GM19467 (cell line): Measurements from ENCODE around the gene ADAMTS5.

Experiments
- ATAC-seq: cut with Tn5 transposase; IDR thresholded peaks from one replicate; pipeline ENCODE4 v1.9.1; 2021; ENCODE audit warnings: mild to moderate bottlenecking, moderate library complexity; ENCODE audit not compliant: unreplicated experiment

Gene ADAMTS5

GRCh38 chr21:26967062-26967913 is at the start of gene ADAMTS5:
TSS of gene ADAMTS5 (minus strand) at chr21:26967088. CDS start at chr21:26966391, 697 bp downstream.
- ATAC-seq: no peak

DNA sequence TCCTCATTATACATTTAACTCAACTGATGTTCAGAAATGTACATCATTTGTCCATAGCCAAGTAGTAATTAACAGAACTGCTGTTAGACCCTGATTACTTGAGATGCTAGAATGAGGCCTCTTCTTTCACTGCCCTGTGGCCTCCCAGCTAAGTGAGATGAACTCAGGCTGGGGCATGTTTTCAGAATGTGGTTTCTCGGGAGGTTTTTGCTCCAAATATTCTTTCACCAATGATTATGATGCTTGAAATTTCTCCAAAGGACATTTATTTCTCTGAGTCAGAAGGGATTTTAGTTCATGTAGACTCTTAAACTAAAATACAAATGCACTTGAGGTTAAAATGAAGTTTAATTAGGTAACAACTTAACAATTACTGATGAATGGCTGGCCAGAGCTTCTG is 34.6 kb upstream of the ADAMTS5 start:
- ATAC-seq: no peak

DNA sequence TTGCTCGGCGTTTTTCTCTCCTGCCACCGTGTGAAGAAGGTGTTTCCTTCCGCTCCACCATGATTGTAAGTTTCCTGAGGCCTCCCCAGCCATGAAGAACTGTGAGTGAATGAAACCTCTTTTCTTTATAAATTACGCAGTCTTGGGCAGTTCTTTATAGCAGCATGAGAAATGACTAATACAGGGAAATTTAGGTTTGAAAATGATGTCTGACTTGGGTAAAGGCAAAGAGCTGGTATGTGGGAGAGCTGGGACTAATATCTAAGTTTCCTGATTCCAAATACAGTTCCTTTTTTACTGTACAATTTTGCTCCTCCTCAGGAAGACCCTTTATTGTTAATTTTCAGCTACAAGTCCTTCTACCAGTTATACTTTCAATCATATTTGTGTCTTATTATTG is 16.7 kb upstream of the ADAMTS5 start:
- ATAC-seq: no peak

DNA sequence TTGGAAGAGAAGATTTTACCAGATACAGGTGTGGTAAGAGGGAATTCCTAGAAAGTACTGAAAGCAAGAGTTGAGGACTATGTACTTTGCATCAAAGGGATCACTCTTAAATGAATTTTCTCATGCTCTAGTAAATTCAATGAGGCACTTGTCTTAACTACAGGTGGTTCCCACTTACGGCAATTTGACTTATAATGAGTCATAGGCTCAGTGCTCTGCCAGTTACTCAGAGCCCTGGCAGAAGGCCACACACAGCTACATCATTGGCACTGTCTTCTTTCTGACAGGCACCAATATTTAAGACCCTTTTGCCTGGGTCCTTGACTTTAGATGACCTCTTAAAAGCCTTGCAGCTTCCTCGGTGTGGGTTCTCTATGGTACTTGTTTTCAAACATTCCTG is 15.9 kb upstream of the ADAMTS5 start:
- ATAC-seq: no peak

GRCh38 chr21:26977746-26978145 is 10.9 kb upstream of the ADAMTS5 start:
- no peak for ATAC-seq

GRCh38 chr21:26973226-26973625 is 6.3 kb upstream of the ADAMTS5 start:
- no peak for ATAC-seq

DNA sequence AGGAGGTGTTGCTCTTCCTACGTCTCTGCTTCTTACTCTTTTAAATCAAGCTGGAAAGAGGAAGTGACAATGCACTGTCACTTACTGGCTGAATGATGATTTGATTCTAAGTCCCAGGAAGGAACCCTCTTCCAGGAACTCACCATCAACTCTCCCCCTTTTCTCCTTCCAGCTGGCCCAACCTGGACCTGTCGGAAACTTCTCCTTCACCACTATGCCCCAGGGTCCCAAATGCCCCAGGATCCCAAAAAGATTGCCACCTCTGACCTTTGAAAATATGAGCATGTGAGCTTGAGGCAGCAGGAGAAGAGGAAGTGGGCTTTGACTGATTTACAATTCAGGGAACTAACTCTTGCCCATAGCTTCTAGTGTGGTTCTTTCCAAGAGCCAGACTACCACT is 5.3 kb upstream of the ADAMTS5 start:
- ATAC-seq: no peak

GRCh38 chr21:26969971-26970725 is 3.3 kb upstream of the ADAMTS5 start:
- no peak for ATAC-seq

DNA sequence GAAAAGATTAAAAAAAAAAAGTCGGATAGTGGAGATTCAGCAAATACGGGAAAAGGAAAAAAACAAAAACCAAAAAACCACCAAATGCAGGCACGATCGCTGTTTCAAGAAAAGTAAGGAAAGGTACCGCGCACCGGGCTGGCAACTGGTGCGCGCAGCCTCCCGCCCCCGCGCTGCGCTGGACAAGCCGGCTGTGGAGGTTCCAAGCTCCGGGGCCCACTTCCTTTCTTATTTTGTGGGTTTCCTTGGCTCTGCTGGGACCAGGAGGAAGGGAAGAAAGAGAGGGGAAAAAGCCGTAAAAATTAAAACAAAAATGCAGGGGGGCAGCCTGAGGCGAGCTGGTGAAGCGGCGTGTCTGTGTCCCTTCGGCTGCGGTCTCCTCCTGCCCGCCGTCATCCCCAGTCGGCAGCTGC is 233 bp downstream of the ADAMTS5 start:
- ATAC-seq: no peak

DNA sequence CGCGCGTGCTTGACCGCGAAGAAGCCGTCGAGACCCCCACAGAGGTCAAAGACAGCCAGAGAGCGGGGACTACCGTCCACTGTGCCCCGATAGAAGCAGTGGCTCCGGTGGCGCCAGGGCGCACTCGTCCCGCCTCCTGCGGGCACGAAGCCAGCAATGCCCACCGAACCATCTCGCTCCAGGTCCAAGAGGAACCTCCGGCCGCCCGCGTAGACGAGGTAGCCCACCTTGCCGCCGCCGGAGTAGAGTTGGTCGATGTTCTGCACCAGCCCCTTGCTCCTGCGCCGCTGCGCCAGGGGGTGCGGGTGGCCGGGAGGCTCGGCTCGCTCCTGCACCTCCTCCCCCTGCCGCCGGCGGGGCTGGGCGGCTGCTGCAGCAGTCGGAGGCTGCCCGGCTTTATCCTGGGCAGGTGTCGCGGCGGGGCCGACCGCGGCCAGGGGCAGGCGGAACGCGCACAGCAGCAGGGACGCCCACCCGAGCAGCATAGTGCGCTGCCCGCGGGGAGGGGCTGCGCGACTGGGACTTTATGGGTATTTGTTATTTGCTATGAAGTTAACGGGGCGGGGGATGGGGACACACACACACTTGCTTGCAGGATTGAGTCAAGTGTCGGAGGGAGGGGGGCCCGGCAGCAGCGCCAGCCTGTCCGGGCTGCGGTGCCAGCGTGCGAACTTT is 844 bp downstream of the ADAMTS5 start:
- ATAC-seq: no peak

GRCh38 chr21:26965040-26965906 is 1.6 kb downstream of the ADAMTS5 start:
- ATAC-seq: no peak

- ATAC-seq: no peak
Measured at GRCh38 chr21:26964170-26964778, 2.6 kb downstream of the ADAMTS5 start.

GRCh38 chr21:26962621-26963181 is 4.2 kb downstream of the ADAMTS5 start:
- no peak for ATAC-seq

GRCh38 chr21:26961698-26962097 is 5.2 kb downstream of the ADAMTS5 start:
- ATAC-seq: no peak

DNA sequence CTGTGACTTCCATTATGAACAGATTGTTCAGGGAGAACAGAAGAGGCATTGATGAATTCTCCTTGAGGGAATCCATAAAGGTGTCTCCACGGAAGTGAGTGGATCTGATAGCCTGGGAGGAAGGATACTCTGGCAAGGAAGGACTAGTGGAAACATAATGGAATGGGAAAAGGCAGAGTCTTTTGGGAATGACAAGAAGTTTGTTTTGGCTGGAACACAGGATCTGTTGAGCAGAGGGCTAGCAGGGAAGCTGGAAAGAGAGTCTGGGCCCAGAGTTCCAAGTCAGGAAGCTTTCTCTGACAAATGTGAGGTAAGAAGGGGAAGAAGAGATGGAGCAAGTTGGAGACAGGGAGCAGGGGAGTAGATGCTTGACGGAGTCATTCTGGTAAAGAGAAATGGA is 8.1 kb downstream of the ADAMTS5 start:
- no peak for ATAC-seq

- ATAC-seq: no peak
Measured at GRCh38 chr21:26956813-26957212, 10.1 kb downstream of the ADAMTS5 start.

DNA sequence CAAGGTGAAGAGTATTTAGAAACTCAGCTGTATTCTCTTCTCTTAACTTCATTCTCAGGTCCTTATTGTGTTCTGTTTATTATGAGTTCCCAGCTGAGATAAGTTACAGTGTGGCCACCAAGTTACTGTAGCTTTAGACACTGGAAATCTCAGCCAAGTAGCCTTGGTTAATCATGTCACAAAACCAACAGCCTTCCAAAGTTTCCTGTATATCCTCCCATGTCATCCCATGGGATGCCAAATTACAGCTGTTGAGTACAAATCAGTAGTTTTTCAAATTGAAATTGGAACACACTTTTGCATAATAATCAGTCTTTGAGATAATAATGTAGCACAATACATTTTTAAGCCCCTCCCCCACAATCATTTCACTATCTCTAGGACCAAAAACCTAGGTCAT is 10.7 kb downstream of the ADAMTS5 start:
- no peak for ATAC-seq

DNA sequence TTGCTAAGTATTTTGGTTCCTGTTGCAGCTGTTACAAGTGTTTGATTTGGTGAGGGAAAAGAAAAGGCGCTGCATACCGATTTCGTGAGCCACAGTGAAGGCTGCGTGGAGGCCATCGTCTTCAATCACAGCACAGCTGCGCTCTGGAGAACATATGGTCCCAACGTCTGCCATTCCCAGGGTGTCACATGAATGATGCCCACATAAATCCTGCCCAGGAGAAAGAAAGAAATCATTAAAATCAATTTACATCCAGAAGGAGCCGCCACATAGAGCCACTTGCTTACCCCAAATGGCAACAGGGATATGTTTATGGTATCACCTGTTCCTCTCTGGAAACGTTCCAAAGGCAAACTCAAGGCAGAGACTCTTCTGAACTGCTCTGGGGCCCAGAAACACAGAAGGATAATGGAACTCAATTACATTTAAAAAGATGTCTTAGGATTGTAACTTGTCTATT is 12.2 kb downstream of the ADAMTS5 start:
- no peak for ATAC-seq

- no peak for ATAC-seq
Measured at GRCh38 chr21:26952374-26953066, 14.4 kb downstream of the ADAMTS5 start.
